Breast epithelium (tissue), 3 donors: ENCODE results near the gene ISLR.

Experiments
- CTCF ChIP-seq, 3 donors: fragments of 450-650 bp; IDR thresholded peaks; one replicate each; pipeline ENCODE4 v1.5.1; 2016 to 2017; ENCODE audit warnings: antibody characterized with exemption in 3 of 3, mild to moderate bottlenecking in 3 of 3, moderate library complexity in 3 of 3
- POLR2A ChIP-seq: fragments of 450-650 bp; IDR thresholded peaks from one replicate; pipeline ENCODE4 v1.6.1; 2016; ENCODE audit warnings: antibody characterized with exemption, mild to moderate bottlenecking, moderate library complexity
- POLR2AphosphoS5 ChIP-seq, 3 donors: sonication (generic); formaldehyde crosslinking; IDR thresholded peaks; one replicate each; pipeline ENCODE4 v1.6.1; 2017; ENCODE audit warnings: antibody characterized with exemption in 3 of 3

GRCh38 chr15:74128785-74129585 lies 44.5 kb upstream of the ISLR start:
- TF ChIP-seq CTCF (IDR thresholded peaks at IDR 0.05): no peak
- no peak for TF ChIP-seq POLR2AphosphoS5 (IDR thresholded peaks at IDR 0.05)
- no peak for TF ChIP-seq POLR2A
